CD4-positive, alpha-beta T cell treated with Interferon alpha-2 for 1 hour (primary cell): Measurements from ENCODE around the gene GLP1R.

Experiments used
- DNase-seq, 2 donors: peaks; one replicate each; pipeline ENCODE4 v3.0.0-alpha.2; 2020 to 2022

The GLP1R gene

DNA sequence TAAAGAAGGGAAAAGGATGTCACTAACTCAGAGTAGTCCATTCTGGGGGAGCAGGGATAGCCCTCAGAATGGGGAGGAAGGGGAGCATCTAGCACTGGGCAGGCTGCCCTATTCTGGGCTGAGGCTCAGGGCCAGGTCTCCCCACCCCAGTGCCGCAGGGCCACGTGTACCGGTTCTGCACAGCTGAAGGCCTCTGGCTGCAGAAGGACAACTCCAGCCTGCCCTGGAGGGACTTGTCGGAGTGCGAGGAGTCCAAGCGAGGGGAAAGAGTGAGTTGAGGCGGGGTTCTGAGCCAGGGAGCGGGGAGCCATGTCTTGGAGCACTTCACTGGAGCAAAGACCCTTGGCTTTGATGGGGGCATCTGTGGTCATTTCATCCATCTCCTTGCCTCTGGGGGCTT, 17.0 kb downstream of the GLP1R start:
- DNase-seq: no peak

GRCh38 chr6:39068391-39068790, 19.8 kb downstream of the GLP1R start:
- DNase-seq: no peak

GRCh38 chr6:39072830-39073229, 24.2 kb downstream of the GLP1R start:
- DNase-seq: no peak

GRCh38 chr6:39073471-39074355, 25.1 kb downstream of the GLP1R start:
- DNase-seq: no peak

DNA sequence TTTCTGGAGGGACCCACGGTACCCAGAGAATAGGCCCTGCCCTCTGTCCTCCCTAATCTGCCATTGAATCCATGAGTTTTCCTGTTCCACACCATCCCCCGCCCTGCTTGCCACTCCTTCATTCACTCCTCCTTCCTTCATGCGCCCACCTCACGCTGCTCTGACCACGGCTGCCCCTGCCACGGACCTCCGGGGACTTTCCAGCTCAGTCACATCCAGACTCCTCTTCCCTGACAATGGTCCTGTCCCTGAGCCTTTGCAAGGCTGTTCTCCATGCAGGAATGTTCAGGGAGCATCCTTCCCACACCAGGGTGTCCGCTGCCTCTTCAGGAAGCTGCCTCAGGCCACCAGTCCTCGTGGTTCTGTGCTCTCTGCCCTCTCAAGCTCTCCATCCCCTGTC, 25.9 kb downstream of the GLP1R start:
- no peak for DNase-seq

GRCh38 chr6:39075010-39075686, 26.6 kb downstream of the GLP1R start:
- DNase-seq: no peak

GRCh38 chr6:39075807-39076622, 27.4 kb downstream of the GLP1R start:
- no peak for DNase-seq

DNA sequence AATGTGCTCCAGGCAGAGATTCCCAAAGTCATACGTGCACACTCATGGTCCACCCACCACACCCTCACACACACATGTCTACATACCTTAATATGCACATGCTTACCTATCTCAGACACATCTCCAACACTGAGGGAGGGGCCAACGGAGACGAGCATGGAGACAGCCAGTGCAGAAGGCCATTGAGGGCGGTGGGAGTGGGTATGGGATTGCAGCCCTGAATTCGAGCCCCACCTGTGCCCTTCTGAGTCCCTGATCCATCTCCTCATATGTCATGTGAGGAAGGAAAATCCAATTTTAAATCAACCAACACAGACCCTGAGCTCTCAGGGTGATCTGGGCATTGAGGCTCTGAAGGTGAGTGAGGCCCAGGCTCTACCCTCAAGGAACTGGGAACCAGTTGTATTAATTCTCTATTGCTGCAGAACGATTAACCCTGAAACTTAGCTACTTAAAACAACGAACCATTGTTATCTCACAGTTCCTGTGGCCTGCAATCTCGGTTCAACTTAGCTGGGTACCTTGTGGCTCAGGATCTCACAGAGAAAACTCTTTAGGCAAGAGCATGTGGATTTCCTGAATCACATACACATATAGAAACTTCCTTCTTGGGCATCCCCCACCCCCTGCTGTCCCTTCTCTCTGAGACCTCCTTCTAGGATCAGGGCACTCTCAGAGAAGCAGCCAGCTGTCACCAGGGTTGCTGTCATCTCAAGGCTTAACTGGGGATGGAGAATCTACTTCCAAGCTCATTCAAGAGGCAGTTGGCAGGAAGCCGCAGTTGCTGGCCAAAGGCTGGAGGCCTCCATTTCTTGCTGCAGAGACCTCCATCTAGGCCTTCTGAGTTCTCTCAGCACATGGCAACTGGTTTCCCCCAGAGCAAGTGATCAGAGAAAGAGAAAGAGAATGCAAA, 28.3 kb downstream of the GLP1R start:
- DNase-seq: no peak

GRCh38 chr6:39077882-39078594, 29.5 kb downstream of the GLP1R start:
- no peak for DNase-seq

- no peak for DNase-seq
These were observed 30.1 kb downstream of the GLP1R start for GRCh38 chr6:39078695-39079094.

- no peak for DNase-seq
These were observed 30.9 kb downstream of the GLP1R start for GRCh38 chr6:39079197-39080125.

DNA sequence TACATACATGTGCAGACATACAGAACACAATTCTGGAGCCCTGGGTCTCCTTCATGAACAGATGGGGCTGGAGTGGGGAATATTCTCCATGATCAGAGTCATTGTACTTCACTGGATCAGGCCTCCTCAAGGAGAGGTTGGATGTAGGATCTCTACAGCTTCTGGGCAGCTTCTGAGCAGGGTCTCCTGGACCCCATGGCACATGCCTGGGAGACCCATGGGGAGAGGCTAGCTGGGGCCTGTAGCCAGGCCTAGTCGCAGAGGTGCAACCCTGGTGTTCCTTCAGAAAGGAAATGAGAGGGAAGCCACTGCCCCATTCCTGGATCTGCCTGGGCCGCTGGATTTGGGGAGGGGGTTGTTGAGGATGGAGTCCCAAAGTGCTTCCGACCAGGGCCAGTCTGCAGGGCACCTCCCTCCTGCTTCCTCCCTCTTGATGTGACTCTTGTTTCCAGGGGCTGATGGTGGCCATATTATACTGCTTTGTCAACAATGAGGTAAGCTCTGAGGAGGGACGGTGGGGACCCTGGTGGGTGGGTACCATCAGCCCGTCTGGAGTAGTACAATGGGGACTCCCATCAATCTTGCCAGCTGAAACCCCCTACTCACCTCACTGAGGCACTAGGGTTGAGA, 31.8 kb downstream of the GLP1R start:
- DNase-seq: no peak

GRCh38 chr6:39082310-39082709, 33.7 kb downstream of the GLP1R start:
- no peak for DNase-seq

GRCh38 chr6:39083231-39083634, 34.7 kb downstream of the GLP1R start:
- no peak for DNase-seq

DNA sequence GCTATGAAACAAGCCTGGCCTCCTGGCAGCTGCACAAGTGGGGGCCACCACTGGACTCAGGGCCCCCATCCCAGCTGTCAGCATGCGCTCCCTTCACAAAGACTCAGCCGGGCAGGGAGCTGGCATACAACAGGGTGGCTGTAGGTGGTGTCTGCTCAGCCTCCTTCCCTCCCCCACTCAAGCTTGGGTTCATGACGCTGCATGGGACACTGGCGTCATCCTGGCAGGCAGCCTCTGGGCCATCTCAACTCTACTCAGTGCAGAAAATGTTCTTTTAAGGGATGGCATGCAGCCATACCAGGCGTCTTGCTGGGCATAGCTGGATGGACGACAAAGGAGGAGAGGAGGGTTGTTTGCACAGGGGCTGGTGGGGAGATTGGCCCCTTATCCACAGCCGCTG, 35.9 kb downstream of the GLP1R start:
- no peak for DNase-seq

- DNase-seq: no peak
These were observed 36.7 kb downstream of the GLP1R start for GRCh38 chr6:39085129-39085797.

GRCh38 chr6:39086294-39086693, 37.7 kb downstream of the GLP1R start:
- DNase-seq: no peak

DNA sequence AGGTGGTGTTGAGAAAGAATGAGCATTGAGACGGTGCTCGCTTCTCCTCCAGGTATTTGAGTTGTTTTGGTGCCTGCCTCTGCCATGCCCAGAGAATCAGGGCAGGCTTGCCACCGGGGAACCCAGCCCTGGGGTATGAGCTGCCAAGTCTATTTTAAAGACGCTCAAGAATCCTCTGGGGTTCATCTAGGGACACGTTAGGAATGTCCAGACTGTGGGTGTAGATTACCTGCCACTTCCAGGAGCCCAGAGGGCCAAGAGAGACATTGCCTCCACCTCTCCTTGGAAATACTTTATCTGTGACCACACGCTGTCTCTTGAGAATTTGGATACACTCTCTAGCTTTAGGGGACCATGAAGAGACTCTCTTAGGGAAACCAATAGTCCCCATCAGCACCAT, 38.1 kb downstream of the GLP1R start:
- no peak for DNase-seq

- no peak for DNase-seq
These were observed 38.6 kb downstream of the GLP1R start for GRCh38 chr6:39087197-39087596.
